ENCODE results near the gene SFXN5. TPM values are rescaled to one million over a fixed set of nuclear protein-coding genes. Genes with fewer than 3 reads are reported as not detected.

SFXN5 gene
- total RNA-seq, 1 donor = 8.9 TPM

DNA sequence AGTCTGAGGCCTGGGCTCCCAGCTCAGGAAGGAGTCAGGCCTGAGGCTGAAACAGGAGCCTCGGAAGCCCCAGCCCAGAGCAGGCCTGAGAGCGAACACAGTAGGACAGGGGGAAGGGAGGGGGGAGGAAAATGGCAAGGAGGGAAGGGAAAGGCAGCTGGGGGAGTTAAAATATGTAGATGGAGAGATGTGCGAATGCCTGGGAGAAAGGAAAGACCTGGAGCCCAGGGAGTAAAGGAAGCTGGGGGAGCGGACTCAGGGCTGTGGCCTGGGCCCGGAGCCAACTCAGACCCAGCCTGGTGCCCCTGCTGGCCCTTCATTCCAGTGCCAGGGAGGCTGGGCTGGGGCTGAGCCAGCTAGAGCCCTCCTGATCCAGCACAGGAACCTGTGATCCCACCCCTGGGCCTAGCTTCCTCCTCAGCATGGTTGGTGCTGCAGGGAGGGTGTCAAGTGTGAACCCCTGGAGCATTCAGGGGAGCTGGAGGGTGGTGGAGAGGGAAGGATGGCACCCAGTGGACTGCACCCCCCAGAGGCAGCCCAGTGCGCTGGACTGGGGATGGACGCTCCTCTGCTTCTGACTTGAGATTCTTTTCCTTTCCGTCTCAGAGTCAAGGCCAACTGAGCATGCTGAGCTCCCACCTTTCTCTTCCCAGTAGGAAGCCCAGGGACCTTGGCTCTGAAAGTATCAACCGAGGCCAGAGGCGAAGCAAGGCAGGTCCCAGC lies 107.9 kb downstream of the SFXN5 start:
- Histone ChIP-seq H3K27me3 (ENCODE audit: insufficient read depth, low read length) (no peaks in the 10 kb centered on the region), H3K9me3 (ENCODE audit: low read depth, low read length) (no peaks in the 10 kb centered on the region), H3K4me3 (ENCODE audit: low read length) (no peak overlapping the region), H3K4me1 (ENCODE audit: insufficient read depth, low read length) (peaks cover 5% of the 10 kb centered on the region)

DNA sequence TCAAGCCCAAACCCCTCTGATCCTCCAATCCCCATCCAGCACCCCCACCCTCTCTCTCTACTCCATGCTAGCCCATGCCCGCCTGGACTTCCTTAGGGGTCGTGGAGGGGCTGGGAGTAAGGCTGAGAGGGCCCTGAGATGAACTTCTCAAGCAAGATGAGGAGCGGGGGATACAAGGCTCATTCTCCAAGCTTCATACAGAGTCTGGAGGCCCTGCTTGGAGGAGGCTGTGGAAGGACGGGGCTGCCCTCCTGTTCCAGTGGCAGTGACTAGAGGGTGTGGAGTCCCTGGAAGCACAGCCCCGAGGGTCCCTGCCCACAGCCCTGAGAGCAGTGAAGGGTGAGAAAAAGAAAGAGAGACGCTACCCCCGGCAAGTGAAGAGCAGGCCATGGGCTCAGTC lies 108.6 kb downstream of the SFXN5 start:
- H3K4me1 ChIP-seq (ENCODE audit: insufficient read depth, low read length) = peaks cover 8% of the 10 kb centered on the region
- H3K4me3 ChIP-seq (ENCODE audit: low read length) = no peak overlapping the region
- H3K9me3 ChIP-seq (ENCODE audit: low read depth, low read length) = no peaks in the 10 kb centered on the region
- no peaks in the 10 kb centered on the region for H3K27me3 ChIP-seq (ENCODE audit: insufficient read depth, low read length)

DNA sequence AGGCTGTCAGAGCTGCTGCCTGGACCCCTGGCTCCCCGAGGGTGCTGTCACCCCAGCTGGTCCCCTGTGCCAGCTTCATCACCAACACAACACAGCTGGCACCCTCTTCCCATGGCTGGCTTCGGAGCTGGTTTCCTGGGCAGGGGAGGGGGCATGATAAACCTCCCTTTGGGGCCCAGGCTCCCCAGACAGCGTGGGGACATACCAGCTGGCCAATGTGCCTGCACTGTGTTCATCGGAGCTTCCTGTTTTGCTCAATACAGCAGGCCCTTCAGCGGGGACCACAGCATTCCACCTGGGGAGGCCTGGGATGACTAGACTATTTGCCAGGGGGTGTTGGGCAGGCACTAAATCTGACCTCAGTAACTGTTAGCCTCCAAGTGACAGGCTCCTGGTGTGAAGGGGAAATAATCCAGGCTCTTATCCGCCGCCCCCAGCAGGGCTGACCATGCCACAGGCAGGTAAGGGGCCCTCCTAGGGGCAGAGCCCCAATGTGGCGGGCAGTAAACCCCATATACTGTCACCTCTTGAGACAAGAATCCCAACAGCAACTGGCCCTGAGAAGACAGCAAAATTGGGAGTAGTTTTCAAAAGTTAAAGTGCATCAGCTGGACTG lies 109.6 kb downstream of the SFXN5 start:
- Histone ChIP-seq H3K27me3 (ENCODE audit: insufficient read depth, low read length) (no peaks in the 10 kb centered on the region), H3K4me1 (ENCODE audit: insufficient read depth, low read length) (peaks cover 17% of the 10 kb centered on the region), H3K4me3 (ENCODE audit: low read length) (no peak overlapping the region), H3K9me3 (ENCODE audit: low read depth, low read length) (no peaks in the 10 kb centered on the region)

DNA sequence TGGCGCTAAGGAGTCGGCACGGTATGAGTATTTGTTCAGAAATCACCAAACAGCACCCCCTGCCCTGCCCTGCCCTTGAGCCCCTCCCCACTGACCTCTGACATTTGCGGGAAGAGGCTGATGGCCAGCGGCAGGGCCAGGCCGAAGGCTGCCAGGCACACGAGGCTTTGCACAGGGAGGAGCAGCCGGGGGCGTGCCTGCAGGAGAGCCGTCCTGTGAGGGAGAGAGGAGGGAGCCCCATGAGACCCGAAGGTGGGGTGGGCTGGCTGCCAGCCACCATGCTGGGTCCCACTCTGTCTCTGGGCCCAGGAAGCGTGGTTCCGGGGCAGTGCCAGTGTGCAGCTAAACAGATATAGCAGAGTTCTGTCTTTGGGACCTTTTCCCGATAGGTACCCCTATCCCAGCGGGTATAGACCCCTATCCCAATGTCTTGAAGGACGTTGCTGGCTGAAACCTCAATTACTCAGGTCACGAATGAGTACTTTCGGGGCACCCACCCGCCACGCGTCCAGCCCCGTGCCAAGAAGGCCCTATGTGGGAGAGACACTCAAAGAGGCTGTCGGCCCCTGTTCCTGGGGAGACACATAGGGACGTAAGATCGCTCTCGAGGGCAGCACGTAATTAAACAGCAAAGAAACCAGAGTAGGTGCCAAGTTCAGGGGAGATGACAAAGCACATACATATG lies 110.3 kb downstream of the SFXN5 start:
- H3K4me1 ChIP-seq (ENCODE audit: insufficient read depth, low read length) = peaks cover 25% of the 10 kb centered on the region
- no peak overlapping the region for H3K4me3 ChIP-seq (ENCODE audit: low read length)
- no peaks in the 10 kb centered on the region for H3K9me3 ChIP-seq (ENCODE audit: low read depth, low read length)
- H3K27me3 ChIP-seq (ENCODE audit: insufficient read depth, low read length) = no peaks in the 10 kb centered on the region

DNA sequence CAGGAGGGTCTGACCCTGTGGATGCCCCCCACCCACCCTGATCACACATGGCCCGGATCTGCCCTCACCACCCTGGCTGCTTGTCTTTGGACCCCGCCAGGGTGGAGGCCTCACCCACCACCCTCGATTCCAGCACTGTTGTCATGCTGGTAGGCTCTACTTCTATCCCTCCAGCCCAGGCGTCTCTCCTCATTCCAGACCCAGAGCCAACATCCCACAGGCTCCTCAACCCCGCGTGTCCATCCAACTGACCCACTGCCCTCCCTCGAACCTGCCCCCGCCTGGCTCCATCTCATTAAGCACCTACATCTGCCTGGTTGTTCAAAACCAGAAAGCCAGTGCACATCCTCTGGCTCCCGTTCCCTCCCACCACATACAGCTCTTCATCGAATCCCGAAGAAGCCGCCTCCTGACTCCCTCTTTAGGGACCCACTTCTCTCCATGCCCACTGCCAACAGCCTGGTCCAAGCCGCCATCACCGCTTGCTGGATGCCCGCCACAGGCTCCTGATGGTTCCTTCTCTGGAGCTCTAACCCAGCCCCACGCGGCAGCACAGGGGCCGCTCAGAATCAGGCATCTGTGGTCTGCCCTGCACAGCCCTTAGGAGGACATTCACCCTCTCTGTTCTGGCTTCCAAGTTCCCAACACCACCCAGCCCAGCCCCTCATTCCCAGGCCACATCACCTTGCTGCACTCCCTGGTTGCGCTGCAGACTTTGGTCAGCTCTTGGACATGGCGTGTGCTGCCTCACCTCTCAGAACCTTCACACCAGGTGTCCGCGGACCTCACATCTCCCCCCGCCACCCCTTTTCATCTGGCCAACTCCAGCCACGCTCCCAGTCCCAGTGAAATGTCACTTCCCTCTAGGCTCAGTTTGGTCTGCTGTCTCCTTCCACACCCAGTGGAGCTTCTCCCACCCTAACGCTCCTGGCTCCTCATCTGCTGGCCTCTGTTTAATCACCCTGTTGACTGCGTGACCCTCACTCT lies 111.2 kb downstream of the SFXN5 start:
- no peak overlapping the region for H3K4me3 ChIP-seq (ENCODE audit: low read length)
- H3K27me3 ChIP-seq (ENCODE audit: insufficient read depth, low read length) = no peaks in the 10 kb centered on the region
- no peaks in the 10 kb centered on the region for H3K9me3 ChIP-seq (ENCODE audit: low read depth, low read length)
- H3K4me1 ChIP-seq (ENCODE audit: insufficient read depth, low read length) = peaks cover 26% of the 10 kb centered on the region

DNA sequence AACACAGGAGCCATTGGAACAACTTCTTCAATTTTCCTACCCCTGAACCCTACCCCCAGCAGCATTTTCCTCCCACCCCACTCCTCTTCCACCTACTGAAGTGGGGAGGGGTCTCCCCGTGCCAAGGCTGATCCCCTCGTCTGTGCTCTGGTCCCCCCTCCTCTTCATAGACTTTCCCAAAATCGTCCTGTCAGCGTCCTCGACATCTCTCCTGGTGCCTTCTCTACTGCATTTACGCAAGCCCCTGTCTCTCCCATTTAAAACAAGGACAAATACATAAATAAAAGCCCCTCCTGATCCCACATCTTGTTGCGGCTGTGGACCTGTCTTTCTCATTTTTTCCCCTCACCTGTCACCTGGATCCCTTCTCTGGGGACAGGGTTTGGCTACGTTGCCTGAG lies 112.0 kb downstream of the SFXN5 start:
- no peaks in the 10 kb centered on the region for H3K9me3 ChIP-seq (ENCODE audit: low read depth, low read length)
- no peaks in the 10 kb centered on the region for H3K27me3 ChIP-seq (ENCODE audit: insufficient read depth, low read length)
- peaks cover 30% of the 10 kb centered on the region for H3K4me1 ChIP-seq (ENCODE audit: insufficient read depth, low read length)
- no peak overlapping the region for H3K4me3 ChIP-seq (ENCODE audit: low read length)

DNA sequence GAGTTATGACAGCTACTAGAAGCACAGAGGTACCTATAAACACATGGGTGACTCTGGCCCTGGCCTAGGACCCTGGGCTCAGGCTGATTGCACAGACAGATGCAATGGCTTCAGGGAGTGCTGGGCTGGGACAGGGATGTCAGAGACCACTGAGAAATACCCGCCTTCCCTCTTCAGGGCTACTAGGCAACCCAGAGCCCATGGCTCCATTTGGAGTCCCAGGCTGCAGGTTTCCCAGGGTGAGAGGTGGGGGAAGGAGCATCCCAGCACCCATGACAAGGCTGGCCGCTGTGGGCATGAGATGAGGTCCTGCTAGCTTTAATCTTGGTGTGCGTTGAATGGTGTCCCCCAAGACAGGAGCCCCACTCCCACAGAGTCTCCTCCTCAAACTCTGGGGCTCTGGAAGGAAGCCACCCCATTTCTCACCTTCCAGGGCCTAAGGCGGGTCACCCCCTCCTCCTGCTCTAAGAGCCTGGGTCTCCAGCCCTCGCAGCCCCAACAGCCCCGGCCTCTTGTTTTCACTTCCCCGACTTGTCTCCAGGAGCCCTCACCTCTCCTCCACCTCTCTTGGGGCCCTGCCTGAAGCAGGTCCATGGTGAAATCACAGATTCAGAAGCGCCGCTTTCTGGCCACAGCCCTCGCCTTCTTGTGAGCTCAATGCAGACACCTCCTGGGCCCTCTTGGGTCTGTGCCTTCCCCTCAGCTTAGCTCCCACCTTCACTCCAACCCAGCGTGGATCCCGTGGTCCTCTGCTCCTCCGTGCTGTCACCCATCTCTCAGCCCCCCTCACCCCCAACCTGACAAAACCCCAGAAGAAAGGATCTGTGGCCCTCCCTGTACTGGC lies 112.7 kb downstream of the SFXN5 start:
- Histone ChIP-seq H3K4me3 (ENCODE audit: low read length) (no peak overlapping the region), H3K9me3 (ENCODE audit: low read depth, low read length) (no peaks in the 10 kb centered on the region), H3K27me3 (ENCODE audit: insufficient read depth, low read length) (no peaks in the 10 kb centered on the region), H3K4me1 (ENCODE audit: insufficient read depth, low read length) (peaks cover 38% of the 10 kb centered on the region)

DNA sequence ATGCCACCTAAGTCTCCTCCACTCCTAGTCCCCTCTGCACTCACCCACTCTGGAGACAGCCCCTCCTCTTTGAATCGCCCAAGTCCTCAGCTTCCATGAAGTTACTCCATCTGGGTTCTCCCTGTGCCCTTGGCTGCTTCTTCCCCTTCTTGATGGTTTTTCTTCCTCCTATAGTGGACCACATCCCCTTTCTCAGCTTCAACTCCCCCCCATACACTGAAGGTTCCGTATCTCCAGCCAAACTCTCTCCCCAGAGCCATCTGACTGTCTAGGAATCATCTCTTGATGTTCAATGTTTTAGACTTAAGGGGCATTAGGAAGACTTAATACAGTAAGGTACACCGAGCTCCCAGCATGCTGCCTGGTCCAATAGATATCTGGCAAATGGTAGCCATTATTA lies 114.6 kb downstream of the SFXN5 start:
- no peaks in the 10 kb centered on the region for H3K9me3 ChIP-seq (ENCODE audit: low read depth, low read length)
- no peaks in the 10 kb centered on the region for H3K27me3 ChIP-seq (ENCODE audit: insufficient read depth, low read length)
- H3K4me3 ChIP-seq (ENCODE audit: low read length) = no peak overlapping the region
- peaks cover 37% of the 10 kb centered on the region for H3K4me1 ChIP-seq (ENCODE audit: insufficient read depth, low read length)

DNA sequence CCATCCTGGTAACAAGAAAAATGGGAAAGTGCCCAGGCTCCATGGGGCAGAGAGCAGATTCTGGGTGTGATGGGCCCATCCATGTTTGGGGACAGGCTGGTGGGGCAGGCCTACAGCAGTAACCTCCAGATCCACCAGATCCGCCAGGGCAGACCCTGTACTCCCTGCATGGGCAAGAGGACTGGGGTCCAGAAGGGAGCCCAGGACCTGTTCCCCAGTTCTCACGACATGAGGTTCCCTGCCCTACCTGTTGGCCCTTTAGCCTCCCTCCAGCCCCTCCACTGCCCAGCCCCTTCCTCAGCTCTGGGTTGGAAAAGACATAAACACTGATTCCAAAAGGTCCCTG lies 115.5 kb downstream of the SFXN5 start:
- no peak overlapping the region for H3K4me3 ChIP-seq (ENCODE audit: low read length)
- no peaks in the 10 kb centered on the region for H3K9me3 ChIP-seq (ENCODE audit: low read depth, low read length)
- no peaks in the 10 kb centered on the region for H3K27me3 ChIP-seq (ENCODE audit: insufficient read depth, low read length)
- peaks cover 37% of the 10 kb centered on the region for H3K4me1 ChIP-seq (ENCODE audit: insufficient read depth, low read length)

DNA sequence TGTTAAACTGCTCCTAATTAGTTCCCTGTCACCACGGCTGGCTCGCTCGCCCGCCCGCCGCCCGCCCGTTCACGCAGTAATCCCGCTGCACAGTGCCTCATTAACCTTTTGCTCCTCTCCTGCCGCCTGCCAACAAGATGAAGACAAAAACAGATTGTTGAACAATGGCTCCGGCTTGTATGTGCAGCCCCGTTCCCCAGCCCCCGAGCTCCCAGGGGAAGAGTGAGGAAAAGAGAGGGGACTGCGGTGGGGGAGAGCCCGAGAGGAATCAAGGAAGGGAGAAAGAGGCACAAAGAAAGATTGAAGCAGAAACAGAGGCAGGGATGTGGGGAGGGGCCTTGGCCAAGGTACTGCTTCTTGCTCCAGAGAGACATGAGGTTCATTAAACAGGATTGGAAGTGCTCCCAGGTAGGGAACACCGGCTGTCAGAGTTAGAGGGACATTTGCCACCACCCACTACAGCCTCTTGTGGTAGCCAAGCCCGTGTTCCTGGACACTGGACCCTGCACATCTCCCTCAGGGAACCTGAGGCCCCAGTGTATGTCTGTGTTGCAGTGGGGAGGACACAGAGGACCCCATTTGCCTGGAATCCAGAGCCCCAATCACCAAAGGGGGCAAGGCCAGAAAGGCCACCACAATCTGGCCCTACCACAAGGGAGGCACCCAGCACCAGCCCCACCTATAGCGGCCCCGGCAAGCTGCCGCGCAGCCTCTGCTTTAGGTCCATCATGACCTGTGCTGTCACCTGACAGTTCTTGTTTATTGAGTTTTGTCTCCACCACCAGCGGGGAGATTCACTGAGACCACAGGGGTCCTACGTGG lies 116.1 kb downstream of the SFXN5 start:
- Histone ChIP-seq H3K4me1 (ENCODE audit: insufficient read depth, low read length) (peaks cover 37% of the 10 kb centered on the region), H3K4me3 (ENCODE audit: low read length) (no peak overlapping the region), H3K27me3 (ENCODE audit: insufficient read depth, low read length) (no peaks in the 10 kb centered on the region), H3K9me3 (ENCODE audit: low read depth, low read length) (no peaks in the 10 kb centered on the region)

DNA sequence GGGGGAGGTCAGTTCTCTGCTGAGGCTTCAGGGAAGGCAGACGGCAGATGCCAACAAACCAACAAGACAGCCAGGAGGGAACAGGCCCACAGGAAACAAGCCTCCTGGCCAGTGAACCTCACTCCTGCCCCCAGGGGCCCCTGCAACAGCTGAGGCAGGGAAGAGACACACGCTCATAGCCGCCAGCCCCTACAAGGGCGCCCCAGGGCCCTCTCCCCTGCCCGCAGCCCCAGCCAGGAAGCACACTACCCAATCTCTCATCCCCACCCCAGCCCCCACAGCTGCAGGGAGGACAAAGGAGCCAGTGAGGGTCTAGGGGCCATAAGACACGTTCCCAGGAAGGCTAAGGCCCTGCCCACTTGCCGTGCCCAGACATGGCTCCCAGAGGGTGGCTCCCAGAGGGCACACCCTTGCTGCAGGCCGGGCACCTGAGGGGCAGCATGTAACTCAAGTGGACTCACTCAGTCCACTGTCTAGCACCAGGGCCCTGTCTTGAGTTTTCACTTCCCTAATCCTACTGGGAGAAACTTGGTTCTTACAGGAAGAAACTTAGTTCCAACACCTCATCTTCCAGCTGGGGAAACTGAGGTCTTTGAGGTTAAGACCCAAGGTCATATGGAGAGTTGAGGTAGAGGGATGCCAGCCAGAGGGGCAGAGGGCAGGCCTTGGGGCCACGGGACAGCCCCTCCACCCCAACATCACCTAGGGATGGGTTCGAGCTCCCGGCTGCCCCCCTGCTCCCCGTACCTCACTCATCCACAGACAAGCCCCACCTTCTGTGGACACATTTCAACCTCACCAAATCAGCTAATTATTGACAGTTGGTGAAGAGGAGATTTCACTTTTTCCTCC lies 116.9 kb downstream of the SFXN5 start:
- no peaks in the 10 kb centered on the region for H3K9me3 ChIP-seq (ENCODE audit: low read depth, low read length)
- H3K27me3 ChIP-seq (ENCODE audit: insufficient read depth, low read length) = no peaks in the 10 kb centered on the region
- peak overlapping the region; percentile 12 for H3K4me3 ChIP-seq (ENCODE audit: low read length)
- H3K4me1 ChIP-seq (ENCODE audit: insufficient read depth, low read length) = peaks cover 37% of the 10 kb centered on the region

DNA sequence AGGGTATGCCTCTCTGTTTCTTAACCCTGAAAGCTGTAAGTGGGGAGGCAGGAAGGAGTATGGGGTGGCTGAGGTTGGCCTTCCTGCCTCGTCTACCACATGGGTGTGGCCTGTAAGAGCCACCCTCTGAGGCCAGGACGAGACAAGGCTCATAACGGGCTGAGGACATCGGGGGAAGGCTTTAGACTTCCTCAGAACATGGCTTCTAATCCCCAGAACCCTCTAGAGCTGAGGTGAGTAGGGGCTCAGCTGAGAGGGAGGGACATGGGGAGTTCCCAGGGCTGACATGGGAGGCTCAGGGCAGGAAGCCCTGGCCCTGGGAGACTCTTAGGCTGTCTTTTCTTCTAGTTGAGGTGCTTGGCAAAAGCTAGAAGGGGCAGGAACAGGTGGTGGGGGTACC lies 117.5 kb downstream of the SFXN5 start:
- peak overlapping the region; percentile 12 for H3K4me3 ChIP-seq (ENCODE audit: low read length)
- peaks cover 37% of the 10 kb centered on the region for H3K4me1 ChIP-seq (ENCODE audit: insufficient read depth, low read length)
- no peaks in the 10 kb centered on the region for H3K9me3 ChIP-seq (ENCODE audit: low read depth, low read length)
- H3K27me3 ChIP-seq (ENCODE audit: insufficient read depth, low read length) = no peaks in the 10 kb centered on the region

DNA sequence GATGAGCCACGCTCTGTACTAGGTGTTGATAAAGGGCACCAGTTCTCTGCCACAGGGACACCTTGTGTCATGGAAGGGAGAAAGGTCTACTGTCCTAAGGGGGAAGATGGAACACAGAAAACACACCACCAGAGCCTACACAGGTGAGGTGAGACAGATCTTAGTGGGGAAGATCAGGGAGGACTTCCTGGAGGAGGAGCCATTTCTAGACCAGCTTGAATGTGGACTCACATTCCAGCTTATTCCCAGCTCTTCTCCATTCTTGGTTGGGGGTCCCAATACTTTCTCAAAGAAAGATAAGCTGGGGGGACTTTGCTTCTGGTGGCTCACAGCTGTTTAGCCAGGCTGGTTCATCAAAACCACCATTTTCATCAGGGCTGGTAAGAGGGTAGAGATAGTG lies 118.0 kb downstream of the SFXN5 start:
- Histone ChIP-seq H3K4me1 (ENCODE audit: insufficient read depth, low read length) (peaks cover 37% of the 10 kb centered on the region), H3K9me3 (ENCODE audit: low read depth, low read length) (no peaks in the 10 kb centered on the region), H3K27me3 (ENCODE audit: insufficient read depth, low read length) (no peaks in the 10 kb centered on the region), H3K4me3 (ENCODE audit: low read length) (no peak overlapping the region)

Measured in mononuclear cell (primary cell).